MCF 10A (cell line): Measurements from ENCODE around the gene PCDH8. TPM values are rescaled to one million over a fixed set of nuclear protein-coding genes. Genes with fewer than 3 reads are reported as not detected.

Experiments
- BruUV-seq: library from RNA; stranded (reverse); fragments of 400-500 nt; replicated peaks from 2 replicates; lab custom pipeline; 2021; lab: Mats Ljungman, UMichigan
- CTCF ChIA-PET: fragments of 300-600 bp; sonication (Branson Sonifier 250); formaldehyde crosslinking; extraction: SDS; loops from one replicate; lab custom pipeline; 2021; ENCODE audit warnings: antibody characterized with exemption, inconsistent platforms; lab: Yijun Ruan, JAX
- POLR2A ChIA-PET: fragments of 300-600, 350-650 bp; sonication (Branson Sonifier 250); formaldehyde crosslinking; extraction: SDS; loops from one replicate; lab custom pipeline; 2020; ENCODE audit warnings: antibody characterized with exemption, inconsistent platforms; lab: Yijun Ruan, JAX
- DNase-seq: peaks from one replicate; pipeline ENCODE4 v3.0.0-alpha.2; 2018; ENCODE audit not compliant: unreplicated experiment
- H3K27ac Mint-ChIP-seq: one replicate; pipeline ENCODE4 v1.8.0; 2022; ENCODE audit warnings: mild to moderate bottlenecking, low read depth, mixed read lengths; ENCODE audit not compliant: unreplicated experiment
- H3K27me3 Mint-ChIP-seq: one replicate; pipeline ENCODE4 v1.8.0; 2022; ENCODE audit warnings: mixed read lengths; ENCODE audit not compliant: insufficient read depth, unreplicated experiment
- H3K36me3 Mint-ChIP-seq: one replicate; pipeline ENCODE4 v1.8.0; 2022; ENCODE audit warnings: mild to moderate bottlenecking, moderate library complexity, mixed read lengths; ENCODE audit not compliant: insufficient read depth, unreplicated experiment
- H3K4me1 Mint-ChIP-seq: one replicate; pipeline ENCODE4 v1.8.0; 2022; ENCODE audit warnings: mixed read lengths; ENCODE audit not compliant: insufficient read depth, unreplicated experiment
- H3K4me3 Mint-ChIP-seq: one replicate; pipeline ENCODE4 v1.8.0; 2022; ENCODE audit warnings: mild to moderate bottlenecking, moderate library complexity, mixed read lengths; ENCODE audit not compliant: unreplicated experiment
- H3K9me3 Mint-ChIP-seq: one replicate; pipeline ENCODE4 v1.8.0; 2022; ENCODE audit warnings: mixed read lengths; ENCODE audit not compliant: unreplicated experiment
- CTCF ChIP-seq: fragments of 200-600 bp; IDR thresholded peaks from one replicate; pipeline ENCODE4 v1.8.0; 2022; ENCODE audit warnings: antibody characterized with exemption, mild to moderate bottlenecking; ENCODE audit not compliant: unreplicated experiment
- intact Hi-C: fragments of 100-400 bp; cut with micrococcal nuclease; formaldehyde crosslinking; loops from 2 replicates; pipeline ENCODE4 v1.14.1; 2022
- total RNA-seq: library from RNA; stranded (reverse); gene quantifications from 2 replicates; pipeline ENCODE4 v1.2.3, GENCODE V29; 2022

PCDH8 gene
- total RNA-seq, 1 experiment from 2014 or later: not detected

- DNase-seq: no peak
- H3K4me1 Mint-ChIP-seq: no peaks in the 10 kb centered on the region
- no peak overlapping the region for H3K4me3 Mint-ChIP-seq
- CTCF ChIA-PET: interaction anchor here (1.9 to 2.3 kb wide), 2 partner anchors 19 to 125 kb away, joined by 7 to 9 read pairs; no protein-coding TSS in a partner anchor
- H3K27ac Mint-ChIP-seq: no peak overlapping the region
- H3K9me3 Mint-ChIP-seq: no peaks in the 10 kb centered on the region
- POLR2A ChIA-PET: no interaction called here
- no TSS peak for BruUV-seq
- peaks cover 51% of the 10 kb centered on the region for H3K27me3 Mint-ChIP-seq
- intact Hi-C loops: no loop called here
- no peaks in the 10 kb centered on the region for H3K36me3 Mint-ChIP-seq
- no peak for TF ChIP-seq CTCF
Measured at GRCh38 chr13:52842441-52842840, 6.0 kb downstream of the PCDH8 start.

GRCh38 chr13:52840066-52840465, 8.4 kb downstream of the PCDH8 start:
- no peaks in the 10 kb centered on the region for H3K36me3 Mint-ChIP-seq
- POLR2A ChIA-PET: no interaction called here
- intact Hi-C loops: no loop called here
- BruUV-seq: no TSS peak
- H3K27me3 Mint-ChIP-seq: peaks cover 74% of the 10 kb centered on the region
- no peaks in the 10 kb centered on the region for H3K9me3 Mint-ChIP-seq
- no peak for DNase-seq
- CTCF ChIA-PET: no interaction called here
- H3K27ac Mint-ChIP-seq: no peak overlapping the region
- H3K4me3 Mint-ChIP-seq: no peak overlapping the region
- no peak for TF ChIP-seq CTCF
- H3K4me1 Mint-ChIP-seq: no peaks in the 10 kb centered on the region

DNA sequence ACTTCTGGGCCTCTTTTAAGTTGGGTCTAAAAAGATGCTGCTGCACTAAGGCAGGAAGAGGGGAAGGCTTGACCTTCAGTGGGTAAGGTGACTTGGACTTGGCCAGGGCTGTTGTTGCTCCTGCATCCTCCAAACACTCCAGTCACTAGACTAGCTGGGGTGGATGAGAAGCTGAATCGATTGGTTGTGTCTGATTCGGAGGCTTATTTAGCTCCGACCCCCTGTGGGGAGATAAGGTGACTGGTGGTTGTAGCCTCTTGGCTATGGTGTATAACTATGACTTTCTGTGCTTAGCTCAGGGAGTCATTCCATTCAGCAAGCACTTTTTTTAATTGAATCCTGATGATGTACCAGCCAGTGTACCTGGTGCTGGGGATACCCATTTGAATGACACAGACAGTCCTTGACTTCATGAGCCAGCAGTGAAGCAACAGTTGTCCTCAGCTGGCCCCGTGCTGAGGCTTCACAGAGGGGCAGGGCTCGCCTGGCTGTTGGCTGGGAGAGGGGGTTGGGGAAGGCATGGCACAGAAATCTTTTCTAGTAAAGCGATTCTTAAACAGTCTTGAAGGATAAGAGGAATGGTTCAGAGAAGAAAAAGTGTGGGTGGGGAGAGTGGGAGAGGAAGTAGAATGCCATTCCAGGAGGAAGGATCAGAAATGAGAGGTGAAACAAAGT, 9.9 kb downstream of the PCDH8 start:
- no peak for TF ChIP-seq CTCF
- ChIA-PET CTCF (interaction anchor here (0.5 to 0.7 kb wide), 3 partner anchors 10 to 112 kb away, joined by 3 to 6 read pairs (median 3); no protein-coding TSS in a partner anchor), POLR2A (no interaction called here)
- H3K27me3 Mint-ChIP-seq: peaks cover 87% of the 10 kb centered on the region
- H3K4me3 Mint-ChIP-seq: no peak overlapping the region
- no peaks in the 10 kb centered on the region for H3K9me3 Mint-ChIP-seq
- intact Hi-C loops: no loop called here
- H3K4me1 Mint-ChIP-seq: no peaks in the 10 kb centered on the region
- no TSS peak for BruUV-seq
- no peaks in the 10 kb centered on the region for H3K36me3 Mint-ChIP-seq
- no peak for DNase-seq
- no peak overlapping the region for H3K27ac Mint-ChIP-seq

DNA sequence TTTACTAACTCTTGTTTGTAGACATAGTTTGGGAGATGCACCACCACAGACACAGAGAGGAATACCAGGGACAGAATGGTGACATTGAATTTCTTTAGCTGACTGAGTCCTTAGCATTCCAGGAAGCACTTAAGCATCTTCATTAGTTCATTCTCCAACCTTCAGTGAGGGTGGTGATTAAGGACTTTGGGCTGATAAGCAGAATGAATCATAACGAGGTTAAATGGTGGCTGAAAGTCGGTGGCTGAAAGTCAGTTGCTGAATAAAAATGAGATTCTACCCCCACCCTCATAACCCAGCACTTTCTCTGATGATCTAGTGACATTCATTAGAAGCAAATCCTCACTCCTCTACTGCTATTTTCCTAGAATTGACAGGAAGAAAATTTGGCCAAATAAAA, 10.6 kb downstream of the PCDH8 start:
- BruUV-seq: no TSS peak
- CTCF ChIA-PET: no interaction called here

More for the DNA sequence above, 10.6 kb downstream of the PCDH8 start:
- Mint-ChIP-seq H3K27me3 (peaks cover 81% of the 10 kb centered on the region), H3K4me3 (no peak overlapping the region), H3K4me1 (no peaks in the 10 kb centered on the region), H3K9me3 (no peaks in the 10 kb centered on the region), H3K36me3 (no peaks in the 10 kb centered on the region), H3K27ac (no peak overlapping the region)
- intact Hi-C loops: no loop called here
- DNase-seq: no peak
- TF ChIP-seq CTCF: no peak
- POLR2A ChIA-PET: no interaction called here
